HepG2 (cell line): Measurements from ENCODE around the gene CASP3. TPM values are rescaled to one million over a fixed set of nuclear protein-coding genes. Genes with fewer than 3 reads are reported as not detected.

Source experiments
- ATAC-seq: fragments of 200-7000 bp; cut with Tn5 transposase; 3 replicates; pipeline ENCODE4 v1.9.1; 2020; ENCODE audit warnings: mild to moderate bottlenecking, moderate library complexity
- BruUV-seq: library from RNA; stranded (reverse); fragments of 400-500 nt; replicated peaks from 2 replicates; lab custom pipeline; 2021; lab: Mats Ljungman, UMichigan
- CTCF ChIA-PET: fragments of 300-600 bp; formaldehyde crosslinking; extraction: SDS; loops from one replicate; lab custom pipeline; 2021; ENCODE audit warnings: low total read pairs, inconsistent platforms, low intra/inter-chr PET ratio; lab: Yijun Ruan, JAX
- POLR2A ChIA-PET: fragments of 350-600 bp; sonication (Branson Sonifier 250); formaldehyde crosslinking; loops from one replicate; lab custom pipeline; 2020; ENCODE audit warnings: antibody characterized with exemption, inconsistent platforms; lab: Yijun Ruan, JAX
- DNase-seq: peaks from one replicate; pipeline ENCODE4 v3.0.0-alpha.2; 2015; ENCODE audit warnings: low spot score
- FAIRE-seq: peaks from 3 replicates; lab custom pipeline; 2011; peaks lifted over from hg19 to GRCh38; lab: Jason Lieb, UNC
- H2AFZ ChIP-seq: one replicate; pipeline ENCODE4 v1.6.1; 2011; ENCODE audit warnings: low read length, inconsistent platforms
- H3K27ac ChIP-seq: fragments of 300-600 bp; 3 replicates; pipeline ENCODE4 v1.8.0; 2011; ENCODE audit warnings: mixed run types, mild to moderate bottlenecking, mixed read lengths, low read length, inconsistent platforms; ENCODE audit not compliant: insufficient read depth; ENCODE audit errors: extremely low read length
- H3K27me3 ChIP-seq, 2 experiments: fragments of 200-600 bp in 1 of 2; 2 replicates in 1 of 2; 3 replicates in 1 of 2; pipeline versions ENCODE4 v1.6.0 to v1.8.0; 2011; ENCODE audit warnings: low read length in 2 of 2, mild to moderate bottlenecking in 2 of 2, moderate library complexity in 2 of 2, inconsistent platforms in 1 of 2; ENCODE audit not compliant: insufficient read depth in 2 of 2, control insufficient read depth in 1 of 2
- H3K36me3 ChIP-seq, 2 experiments: fragments of 200-600 bp in 1 of 2; replicated peaks in 1 of 2; 2 replicates in 1 of 2; 3 replicates in 1 of 2; pipeline versions ENCODE4 v1.5.1 to v1.8.0; 2011; ENCODE audit warnings: low read length in 2 of 2, inconsistent platforms in 1 of 2; ENCODE audit not compliant: insufficient read depth in 2 of 2, control insufficient read depth in 1 of 2
- H3K4me1 ChIP-seq: 2 replicates; pipeline ENCODE4 v1.5.1; 2012; ENCODE audit warnings: low read length, inconsistent platforms; ENCODE audit not compliant: insufficient read depth
- H3K4me2 ChIP-seq: 2 replicates; pipeline ENCODE4 v1.6.0; 2011; ENCODE audit warnings: low read depth, low read length, inconsistent platforms
- H3K4me3 ChIP-seq, 3 experiments: fragments of 200-600 bp in 1 of 3; sonication (generic), shearing (Covaris generic) in 1 of 3; replicated peaks in 1 of 3; 2 replicates each; pipeline ENCODE4 v1.5.1; 2011 to 2016; ENCODE audit warnings: low read length in 3 of 3, inconsistent platforms in 2 of 3, low read depth in 2 of 3, mild to moderate bottlenecking in 2 of 3, control low read depth in 1 of 3, mixed read lengths in 1 of 3; ENCODE audit not compliant: insufficient read depth in 1 of 3
- H3K79me2 ChIP-seq: one replicate; pipeline ENCODE4 v1.6.1; 2011; ENCODE audit warnings: low read length, inconsistent platforms; ENCODE audit not compliant: insufficient read depth
- H3K9ac ChIP-seq: 2 replicates; pipeline ENCODE4 v1.6.0; 2011; ENCODE audit warnings: mild to moderate bottlenecking, low read depth, low read length, inconsistent platforms; ENCODE audit not compliant: insufficient read depth
- H3K9me3 ChIP-seq: 2 replicates; pipeline ENCODE4 v1.5.1; 2012; ENCODE audit warnings: mild to moderate bottlenecking, low read length
- H4K20me1 ChIP-seq: 2 replicates; pipeline ENCODE4 v1.6.0; 2011; ENCODE audit warnings: inconsistent platforms, mild to moderate bottlenecking, low read length, moderate library complexity; ENCODE audit not compliant: insufficient read depth
- CEBPB ChIP-seq: IDR thresholded peaks from 2 replicates; pipeline ENCODE4 v1.6.1; 2011; ENCODE audit warnings: low read depth, low read length, improper control_type of control experiment, borderline replicate concordance
- GABPB1 ChIP-seq: IDR thresholded peaks from 2 replicates; pipeline ENCODE4 v1.6.1; 2016; ENCODE audit warnings: mild to moderate bottlenecking, missing genetic modification reagents, moderate library complexity, missing compliant biosample characterization
- ZMYM2 ChIP-seq: sonication (generic); formaldehyde crosslinking; IDR thresholded peaks from 2 replicates; pipeline ENCODE4 v1.8.0; 2022; ENCODE audit warnings: mild to moderate bottlenecking, missing genetic modification reagents
- ZNF180 ChIP-seq: sonication (generic); formaldehyde crosslinking; IDR thresholded peaks from 2 replicates; pipeline ENCODE4 v1.4.0; 2020; ENCODE audit warnings: low read depth, missing genetic modification reagents, borderline replicate concordance
- ZNF567 ChIP-seq: sonication (generic); formaldehyde crosslinking; IDR thresholded peaks from 2 replicates; pipeline ENCODE4 v1.8.1; 2023; ENCODE audit warnings: mild to moderate bottlenecking, missing genetic modification reagents, borderline replicate concordance
- ZNF747 ChIP-seq: sonication (generic); formaldehyde crosslinking; IDR thresholded peaks from 2 replicates; pipeline ENCODE4 v1.8.1; 2023; ENCODE audit warnings: missing genetic modification reagents, mild to moderate bottlenecking, borderline replicate concordance
- WGBS: methylation state at CpG from one replicate; pipeline ENCODE4 v1.1.6; 2017; ENCODE audit warnings: low lambda C conversion rate; 5-methylcytosine and 5-hydroxymethylcytosine counted together
- in situ Hi-C: cut with HindIII; loops from 2 replicates; pipeline ENCODE4 v1.10.0; 2017; ENCODE audit warnings: low pct_unique_long_range_greater_than_20kb; ENCODE audit not compliant: extremely low pct_ligation_motif_present
- intact Hi-C: fragments of 100-400 bp; cut with micrococcal nuclease; formaldehyde crosslinking; loops from one replicate; pipeline ENCODE4 v1.10.0; 2022; ENCODE audit not compliant: unreplicated experiment
- polyA plus RNA-seq, 8 experiments: library from polyadenylated mRNA; depleted of rRNA in 3 of 8; stranded (reverse) in 7 of 8; unstranded in 1 of 8; fragments of >200 nt; fragmentation: Illumina TruSeq in 4 of 8; extraction: Trizol in 4 of 8; gene quantifications; 2 replicates each; pipeline versions ENCODE4 v1.2.1 to v1.2.3, GENCODE V29; 2011 to 2016; ENCODE audit warnings: low read depth in 4 of 8, missing spikeins in 1 of 8, mixed read lengths in 1 of 8; ENCODE audit not compliant: insufficient read depth in 1 of 8
- total RNA-seq, 5 experiments: library from RNA; depleted of rRNA; stranded (reverse); fragments of >200 nt; fragmentation: Illumina TruSeq; extraction: Trizol; gene quantifications; 2 replicates each; pipeline ENCODE4 v1.2.3, GENCODE V29; 2016; ENCODE audit warnings: low read depth in 1 of 5
- TF ChIP-seq, protein P1 (sequence below): sonication (generic); formaldehyde crosslinking; IDR thresholded peaks from 2 replicates; pipeline ENCODE4 v1.5.0; 2020; ENCODE audit warnings: mild to moderate bottlenecking, missing genetic modification reagents, borderline replicate concordance
- TF ChIP-seq, protein P2 (sequence below): sonication (generic); formaldehyde crosslinking; IDR thresholded peaks from 2 replicates; pipeline ENCODE4 v1.4.0; 2020; ENCODE audit warnings: mild to moderate bottlenecking, missing genetic modification reagents

The CASP3 gene
- total and polyA plus RNA-seq, 2 of the 13 experiments (the other 11 are each of a cell fraction or from before 2014, with no cell fraction given) = 26.0 to 77.8 TPM

DNA sequence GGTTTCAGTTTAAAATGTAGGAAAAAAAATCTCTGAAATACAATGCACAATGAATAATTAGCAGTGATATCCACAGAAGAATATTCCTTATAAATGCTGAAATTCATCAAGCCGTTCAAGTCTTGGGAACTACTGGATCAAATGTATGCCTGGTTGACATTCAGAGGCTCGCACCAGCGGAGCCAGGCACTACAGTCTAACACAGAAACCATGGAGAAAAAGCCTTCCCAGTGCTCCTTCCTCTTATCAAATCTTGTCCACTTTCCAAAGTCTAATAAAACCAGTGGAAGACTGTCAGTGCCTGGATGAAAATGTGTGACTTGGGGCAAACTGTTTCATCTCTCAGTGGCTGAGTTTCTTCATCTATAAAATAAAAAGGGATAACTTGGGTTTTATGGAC is 48.7 kb upstream of the CASP3 start:
- ChIA-PET POLR2A (no interaction called here), CTCF (no interaction called here)
- 100% methylated on average over 3 of the region's 3 CpGs for WGBS
- Histone ChIP-seq H3K4me3 (no peak overlapping the region), H2AFZ (no peak overlapping the region), H4K20me1 (no peaks in the 10 kb centered on the region), H3K79me2 (no peaks in the 10 kb centered on the region), H3K9me3 (no peaks in the 10 kb centered on the region), H3K27ac (no peak overlapping the region), H3K27me3 (no peaks in the 10 kb centered on the region), H3K36me3 (peaks cover 5 to 59% of the 10 kb centered on the region in 2 experiments), H3K4me1 (no peaks in the 10 kb centered on the region), H3K4me2 (no peak overlapping the region), H3K9ac (no peak overlapping the region)
- no peak for FAIRE-seq
- ATAC-seq = no peak
- BruUV-seq = no TSS peak
- DNase-seq = no peak
- in situ Hi-C loops (no loop called here), intact Hi-C loops (loop anchor here (5.0 kb wide), 1 partner anchor 986 kb away; no protein-coding TSS in a partner anchor)
- TF ChIP-seq ZMYM2 (no peak), ZNF180 (CRISPR knock-in tag) (no peak), ZNF747 (CRISPR knock-in tag) (no peak), GABPB1 (CRISPR knock-in tag) (no peak), ZNF567 (no peak), CEBPB (no peak)
- TF ChIP-seq, protein P1, sequence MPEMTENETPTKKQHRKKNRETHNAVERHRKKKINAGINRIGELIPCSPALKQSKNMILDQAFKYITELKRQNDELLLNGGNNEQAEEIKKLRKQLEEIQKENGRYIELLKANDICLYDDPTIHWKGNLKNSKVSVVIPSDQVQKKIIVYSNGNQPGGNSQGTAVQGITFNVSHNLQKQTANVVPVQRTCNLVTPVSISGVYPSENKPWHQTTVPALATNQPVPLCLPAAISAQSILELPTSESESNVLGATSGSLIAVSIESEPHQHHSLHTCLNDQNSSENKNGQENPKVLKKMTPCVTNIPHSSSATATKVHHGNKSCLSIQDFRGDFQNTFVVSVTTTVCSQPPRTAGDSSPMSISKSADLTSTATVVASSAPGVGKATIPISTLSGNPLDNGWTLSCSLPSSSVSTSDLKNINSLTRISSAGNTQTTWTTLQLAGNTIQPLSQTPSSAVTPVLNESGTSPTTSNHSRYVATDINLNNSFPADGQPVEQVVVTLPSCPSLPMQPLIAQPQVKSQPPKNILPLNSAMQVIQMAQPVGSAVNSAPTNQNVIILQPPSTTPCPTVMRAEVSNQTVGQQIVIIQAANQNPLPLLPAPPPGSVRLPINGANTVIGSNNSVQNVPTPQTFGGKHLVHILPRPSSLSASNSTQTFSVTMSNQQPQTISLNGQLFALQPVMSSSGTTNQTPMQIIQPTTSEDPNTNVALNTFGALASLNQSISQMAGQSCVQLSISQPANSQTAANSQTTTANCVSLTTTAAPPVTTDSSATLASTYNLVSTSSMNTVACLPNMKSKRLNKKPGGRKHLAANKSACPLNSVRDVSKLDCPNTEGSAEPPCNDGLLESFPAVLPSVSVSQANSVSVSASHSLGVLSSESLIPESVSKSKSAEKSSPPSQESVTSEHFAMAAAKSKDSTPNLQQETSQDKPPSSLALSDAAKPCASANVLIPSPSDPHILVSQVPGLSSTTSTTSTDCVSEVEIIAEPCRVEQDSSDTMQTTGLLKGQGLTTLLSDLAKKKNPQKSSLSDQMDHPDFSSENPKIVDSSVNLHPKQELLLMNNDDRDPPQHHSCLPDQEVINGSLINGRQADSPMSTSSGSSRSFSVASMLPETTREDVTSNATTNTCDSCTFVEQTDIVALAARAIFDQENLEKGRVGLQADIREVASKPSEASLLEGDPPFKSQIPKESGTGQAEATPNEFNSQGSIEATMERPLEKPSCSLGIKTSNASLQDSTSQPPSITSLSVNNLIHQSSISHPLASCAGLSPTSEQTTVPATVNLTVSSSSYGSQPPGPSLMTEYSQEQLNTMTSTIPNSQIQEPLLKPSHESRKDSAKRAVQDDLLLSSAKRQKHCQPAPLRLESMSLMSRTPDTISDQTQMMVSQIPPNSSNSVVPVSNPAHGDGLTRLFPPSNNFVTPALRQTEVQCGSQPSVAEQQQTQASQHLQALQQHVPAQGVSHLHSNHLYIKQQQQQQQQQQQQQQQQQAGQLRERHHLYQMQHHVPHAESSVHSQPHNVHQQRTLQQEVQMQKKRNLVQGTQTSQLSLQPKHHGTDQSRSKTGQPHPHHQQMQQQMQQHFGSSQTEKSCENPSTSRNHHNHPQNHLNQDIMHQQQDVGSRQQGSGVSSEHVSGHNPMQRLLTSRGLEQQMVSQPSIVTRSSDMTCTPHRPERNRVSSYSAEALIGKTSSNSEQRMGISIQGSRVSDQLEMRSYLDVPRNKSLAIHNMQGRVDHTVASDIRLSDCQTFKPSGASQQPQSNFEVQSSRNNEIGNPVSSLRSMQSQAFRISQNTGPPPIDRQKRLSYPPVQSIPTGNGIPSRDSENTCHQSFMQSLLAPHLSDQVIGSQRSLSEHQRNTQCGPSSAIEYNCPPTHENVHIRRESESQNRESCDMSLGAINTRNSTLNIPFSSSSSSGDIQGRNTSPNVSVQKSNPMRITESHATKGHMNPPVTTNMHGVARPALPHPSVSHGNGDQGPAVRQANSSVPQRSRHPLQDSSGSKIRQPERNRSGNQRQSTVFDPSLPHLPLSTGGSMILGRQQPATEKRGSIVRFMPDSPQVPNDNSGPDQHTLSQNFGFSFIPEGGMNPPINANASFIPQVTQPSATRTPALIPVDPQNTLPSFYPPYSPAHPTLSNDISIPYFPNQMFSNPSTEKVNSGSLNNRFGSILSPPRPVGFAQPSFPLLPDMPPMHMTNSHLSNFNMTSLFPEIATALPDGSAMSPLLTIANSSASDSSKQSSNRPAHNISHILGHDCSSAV (CRISPR knock-in tag) = no peak
- TF ChIP-seq, protein P2, sequence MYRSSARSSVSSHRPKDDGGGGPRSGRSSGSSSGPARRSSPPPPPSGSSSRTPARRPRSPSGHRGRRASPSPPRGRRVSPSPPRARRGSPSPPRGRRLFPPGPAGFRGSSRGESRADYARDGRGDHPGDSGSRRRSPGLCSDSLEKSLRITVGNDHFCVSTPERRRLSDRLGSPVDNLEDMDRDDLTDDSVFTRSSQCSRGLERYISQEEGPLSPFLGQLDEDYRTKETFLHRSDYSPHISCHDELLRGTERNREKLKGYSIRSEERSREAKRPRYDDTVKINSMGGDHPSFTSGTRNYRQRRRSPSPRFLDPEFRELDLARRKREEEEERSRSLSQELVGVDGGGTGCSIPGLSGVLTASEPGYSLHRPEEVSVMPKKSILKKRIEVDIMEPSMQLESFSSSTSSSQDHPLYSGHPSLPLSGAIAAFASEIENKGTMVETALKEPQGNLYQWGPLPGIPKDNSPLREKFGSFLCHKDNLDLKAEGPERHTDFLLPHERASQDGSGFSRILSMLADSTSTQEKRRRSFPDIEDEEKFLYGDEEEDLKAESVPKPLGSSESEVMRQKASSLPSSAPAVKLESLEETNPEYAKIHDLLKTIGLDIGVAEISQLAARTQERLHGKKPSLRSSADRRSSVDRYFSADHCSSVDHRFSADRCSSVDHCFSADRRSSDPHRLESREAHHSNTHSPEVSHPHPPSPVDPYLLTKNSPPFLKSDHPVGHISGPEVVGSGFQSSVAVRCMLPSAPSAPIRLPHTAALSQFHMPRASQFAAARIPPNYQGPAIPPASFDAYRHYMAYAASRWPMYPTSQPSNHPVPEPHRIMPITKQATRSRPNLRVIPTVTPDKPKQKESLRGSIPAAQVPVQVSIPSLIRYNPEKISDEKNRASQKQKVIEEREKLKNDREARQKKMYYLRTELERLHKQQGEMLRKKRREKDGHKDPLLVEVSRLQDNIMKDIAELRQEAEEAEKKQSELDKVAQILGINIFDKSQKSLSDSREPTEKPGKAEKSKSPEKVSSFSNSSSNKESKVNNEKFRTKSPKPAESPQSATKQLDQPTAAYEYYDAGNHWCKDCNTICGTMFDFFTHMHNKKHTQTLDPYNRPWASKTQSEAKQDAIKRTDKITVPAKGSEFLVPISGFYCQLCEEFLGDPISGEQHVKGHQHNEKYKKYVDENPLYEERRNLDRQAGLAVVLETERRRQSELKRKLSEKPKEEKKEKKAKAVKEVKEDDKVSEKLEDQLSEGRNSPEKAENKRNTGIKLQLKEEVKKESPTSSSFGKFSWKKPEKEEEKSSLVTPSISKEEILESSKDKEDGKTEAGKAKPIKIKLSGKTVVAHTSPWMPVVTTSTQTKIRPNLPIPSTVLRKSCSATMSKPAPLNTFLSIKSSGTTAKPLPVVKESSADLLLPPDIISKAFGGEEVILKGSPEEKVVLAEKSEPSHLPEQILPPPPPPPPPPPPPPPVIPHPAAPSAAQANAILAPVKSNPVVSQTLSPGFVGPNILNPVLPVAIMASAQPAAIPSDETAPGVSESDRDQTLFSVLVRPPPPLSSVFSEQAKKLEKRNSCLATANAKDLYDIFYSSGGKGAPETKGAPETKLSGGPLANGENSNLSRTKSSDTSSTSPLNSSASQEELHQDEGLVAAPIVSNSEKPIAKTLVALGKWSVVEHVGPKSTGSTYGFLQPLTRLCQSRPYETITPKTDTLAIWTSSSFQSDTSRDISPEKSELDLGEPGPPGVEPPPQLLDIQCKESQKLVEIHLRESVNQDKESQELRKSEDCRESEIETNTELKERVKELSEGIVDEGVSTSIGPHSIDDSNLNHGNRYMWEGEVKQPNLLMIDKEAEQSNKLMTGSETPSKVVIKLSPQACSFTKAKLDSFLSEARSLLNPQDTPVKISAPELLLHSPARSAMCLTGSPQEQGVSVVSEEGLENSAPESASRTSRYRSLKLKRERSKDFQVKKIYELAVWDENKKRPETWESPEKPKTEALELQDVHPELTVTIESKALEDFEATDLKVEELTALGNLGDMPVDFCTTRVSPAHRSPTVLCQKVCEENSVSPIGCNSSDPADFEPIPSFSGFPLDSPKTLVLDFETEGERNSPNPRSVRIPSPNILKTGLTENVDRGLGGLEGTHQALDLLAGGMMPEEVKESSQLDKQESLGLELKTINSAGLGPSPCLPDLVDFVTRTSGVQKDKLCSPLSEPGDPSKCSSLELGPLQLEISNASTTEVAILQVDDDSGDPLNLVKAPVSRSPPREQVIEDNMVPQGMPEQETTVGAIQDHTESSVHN (CRISPR knock-in tag) = no peak
